ENCODE results near the gene LRSAM1.

DNA sequence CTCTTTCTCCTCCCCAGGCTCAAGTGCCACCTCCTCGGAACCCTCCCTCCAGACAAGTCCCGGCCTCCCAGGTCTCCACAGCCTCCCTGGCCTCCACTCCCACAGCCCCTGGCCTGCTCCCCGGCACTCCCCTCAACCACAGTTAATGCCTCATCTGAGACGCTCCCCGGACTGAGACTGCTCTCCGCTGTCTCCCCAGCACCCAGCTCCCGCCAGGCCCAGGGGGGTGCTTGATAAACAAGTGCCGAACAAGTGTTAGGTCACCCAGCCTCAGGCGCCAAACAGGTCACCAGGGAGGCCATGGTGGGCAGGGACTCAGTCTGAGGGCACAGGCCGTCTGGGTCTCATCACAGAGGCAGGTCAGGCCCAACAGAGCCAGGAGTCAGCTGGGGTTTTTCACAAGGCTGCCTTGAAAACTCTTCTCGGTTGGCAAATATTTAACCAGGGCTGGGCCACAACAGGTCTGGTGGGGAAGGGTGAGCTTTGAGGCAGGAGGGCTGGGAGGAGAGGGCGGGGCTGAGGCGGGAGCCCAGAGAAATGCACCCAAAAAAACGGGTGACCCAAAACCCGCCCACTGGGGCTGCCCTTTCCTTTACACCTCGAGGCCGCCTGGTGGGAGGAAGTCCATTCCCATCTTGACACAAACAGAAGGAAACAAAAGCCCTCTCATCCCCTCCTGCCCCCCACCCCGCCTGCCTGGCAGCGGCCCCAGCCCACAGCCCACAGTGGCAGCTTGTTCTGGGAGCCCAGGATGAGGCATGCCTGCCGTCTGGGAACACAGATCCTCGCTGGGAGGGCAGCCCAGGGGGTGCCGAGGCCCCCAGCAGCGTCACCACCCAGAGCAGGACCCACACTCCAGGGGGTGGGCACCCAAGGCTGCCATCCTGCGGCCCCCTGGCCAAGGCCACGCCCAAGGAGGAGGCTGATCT lies 94.2 kb downstream of the LRSAM1 start:
- TF ChIP-seq EZH2 (IDR thresholded peaks at IDR 0.05) (no peak), FOXP2 (optimal IDR thresholded peaks at IDR 0.05; ENCODE audit: control extremely low read depth, extremely low read length, insufficient read depth) (no peak), POLR2AphosphoS5 (IDR thresholded peaks at IDR 0.05; ENCODE audit: borderline replicate concordance, low read depth, low read length) (no peak)

Measured in SK-N-MC (cell line).